Immature natural killer cell (primary cell): ENCODE data around the gene UBFD1. TPM values are rescaled to one million over a fixed set of nuclear protein-coding genes. Genes with fewer than 3 reads are reported as not detected.
A peak's percentile ranks its signal among the peaks of the same experiment; 100 is the strongest.
"Not testable (repeated sequence)": the region's sequence is repeated elsewhere in the genome, so short reads cannot be mapped to it uniquely, and the experiment has no call there.

Source experiments
- DNase-seq, 3 donors: peaks; one replicate each; pipeline ENCODE4 v3.0.0; 2022; ENCODE audit warnings: mixed read lengths in 1 of 3
- H3K27ac Mint-ChIP-seq, 6 donors: one replicate each; pipeline ENCODE4 v1.8.0; 2020; ENCODE audit warnings: mixed read lengths in 6 of 6, mild to moderate bottlenecking in 5 of 6, inconsistent platforms in 4 of 6, moderate library complexity in 3 of 6
- H3K27me3 Mint-ChIP-seq, 3 donors: one replicate each; pipeline ENCODE4 v1.8.0; 2020 to 2021; ENCODE audit warnings: low read depth in 3 of 3, mild to moderate bottlenecking in 3 of 3, mixed read lengths in 3 of 3, moderate library complexity in 3 of 3, inconsistent platforms in 1 of 3
- H3K36me3 Mint-ChIP-seq, 3 donors: one replicate each; pipeline ENCODE4 v1.8.0; 2020; ENCODE audit warnings: mixed read lengths in 3 of 3, inconsistent platforms in 2 of 3, mild to moderate bottlenecking in 2 of 3
- H3K4me1 Mint-ChIP-seq, 2 donors: one replicate each; pipeline ENCODE4 v1.8.0; 2020; ENCODE audit warnings: inconsistent platforms in 2 of 2, mild to moderate bottlenecking in 2 of 2, mixed read lengths in 2 of 2, moderate library complexity in 1 of 2
- H3K4me3 Mint-ChIP-seq, 5 donors: one replicate each; pipeline ENCODE4 v1.8.0; 2020; ENCODE audit warnings: mild to moderate bottlenecking in 5 of 5, mixed read lengths in 5 of 5, inconsistent platforms in 3 of 5, moderate library complexity in 3 of 5
- H3K9me3 Mint-ChIP-seq, 6 donors: one replicate each; pipeline ENCODE4 v1.8.0; 2020; ENCODE audit warnings: mild to moderate bottlenecking in 6 of 6, mixed read lengths in 6 of 6, inconsistent platforms in 4 of 6, moderate library complexity in 3 of 6
- polyA plus RNA-seq, 3 donors: library from polyadenylated mRNA; unstranded; fragments of 300-500 nt; fragmentation: Illumina TruSeq; gene quantifications; one replicate each; pipeline ENCODE4 v1.2.3, GENCODE V29; 2021

UBFD1 gene
- polyA plus RNA-seq, 3 donors from 2014 or later: 13.1 to 18.8 (median 14.2) TPM

GRCh38 chr16:23584186-23585076 lies 26.9 kb downstream of the UBFD1 start:
- H3K36me3 Mint-ChIP-seq: peaks cover 6 to 31% (median 20%) of the 10 kb centered on the region in 3 donors

GRCh38 chr16:23587726-23588125 lies 30.2 kb downstream of the UBFD1 start:
- Mint-ChIP-seq H3K27ac (no peak overlapping the region), H3K27me3 (peaks cover 0 to 4% (median 0%) of the 10 kb centered on the region in 3 donors), H3K36me3 (peaks cover 4 to 27% (median 8%) of the 10 kb centered on the region in 3 donors), H3K4me3 (no peak overlapping the region), H3K9me3 (no peaks in the 10 kb centered on the region), H3K4me1 (peaks cover 11 to 24% of the 10 kb centered on the region in 2 donors)
- no peak for DNase-seq

More at GRCh38 chr16:23584186-23585076, 26.9 kb downstream of the UBFD1 start:
- H3K4me3 Mint-ChIP-seq: no peak overlapping the region
- H3K9me3 Mint-ChIP-seq: no peaks in the 10 kb centered on the region
- H3K27me3 Mint-ChIP-seq: no peaks in the 10 kb centered on the region
- H3K4me1 Mint-ChIP-seq: peaks cover 3 to 4% of the 10 kb centered on the region in 2 donors
- DNase-seq: no peak
- H3K27ac Mint-ChIP-seq: no peak overlapping the region

GRCh38 chr16:23590181-23590580 lies 32.7 kb downstream of the UBFD1 start:
- Mint-ChIP-seq H3K9me3 (no peaks in the 10 kb centered on the region), H3K36me3 (peaks cover 0 to 18% (median 3%) of the 10 kb centered on the region in 3 donors), H3K27me3 (peaks cover 0 to 4% (median 0%) of the 10 kb centered on the region in 3 donors), H3K27ac (no peak overlapping the region), H3K4me1 (peaks cover 20 to 38% of the 10 kb centered on the region in 2 donors), H3K4me3 (no peak overlapping the region)
- DNase-seq: no peak

GRCh38 chr16:23594186-23594585 lies 36.7 kb downstream of the UBFD1 start:
- no peak overlapping the region for H3K4me3 Mint-ChIP-seq

GRCh38 chr16:23595246-23595950 lies 37.9 kb downstream of the UBFD1 start:
- no peak for DNase-seq
- Mint-ChIP-seq H3K4me3 (peak overlapping the region; percentile 73 to 87 (median 81)), H3K4me1 (peaks cover 25 to 36% of the 10 kb centered on the region in 2 donors), H3K36me3 (peaks cover 0 to 12% (median 0%) of the 10 kb centered on the region in 3 donors), H3K9me3 (no peaks in the 10 kb centered on the region), H3K27me3 (peaks cover 0 to 7% (median 0%) of the 10 kb centered on the region in 3 donors), H3K27ac (peak overlapping the region in 2 of 6 donors; percentile 43 to 64)

More at GRCh38 chr16:23594186-23594585, 36.7 kb downstream of the UBFD1 start:
- Mint-ChIP-seq H3K4me1 (peaks cover 27 to 40% of the 10 kb centered on the region in 2 donors), H3K27me3 (peaks cover 0 to 7% (median 0%) of the 10 kb centered on the region in 3 donors), H3K9me3 (no peaks in the 10 kb centered on the region), H3K36me3 (peaks cover 0 to 12% (median 2%) of the 10 kb centered on the region in 3 donors), H3K27ac (no peak overlapping the region)
- no peak for DNase-seq

- Mint-ChIP-seq H3K36me3 (peaks cover 0 to 12% (median 0%) of the 10 kb centered on the region in 3 donors), H3K9me3 (no peaks in the 10 kb centered on the region), H3K4me3 (peak within 1 kb of the TSS; percentile 78 to 87 (median 81)), H3K4me1 (peaks cover 24 to 32% of the 10 kb centered on the region in 2 donors), H3K27me3 (peaks cover 0 to 7% (median 0%) of the 10 kb centered on the region in 3 donors), H3K27ac (peak within 1 kb of the TSS in 5 of 6 donors; percentile 68 to 83 (median 77))
- peak; percentile 86 to 87 (median 86) for DNase-seq
These were observed 38.6 kb downstream of the UBFD1 start, which contains the start of gene NDUFAB1 for GRCh38 chr16:23595951-23596720. TSS of gene NDUFAB1 (minus strand) at chr16:23596316. CDS start at chr16:23596290, 26 bp downstream.

- Mint-ChIP-seq H3K4me1 (peaks cover 20 to 22% of the 10 kb centered on the region in 2 donors), H3K9me3 (no peaks in the 10 kb centered on the region)
- no peak for DNase-seq
These were observed 39.7 kb downstream of the UBFD1 start for GRCh38 chr16:23597003-23597756.

GRCh38 chr16:23607726-23608125 lies 50.2 kb downstream of the UBFD1 start:
- peak overlapping the region in 1 of 6 donors; percentile 40 for H3K27ac Mint-ChIP-seq
- no peaks in the 10 kb centered on the region for H3K4me1 Mint-ChIP-seq
- no peak for DNase-seq
- H3K9me3 Mint-ChIP-seq: no peaks in the 10 kb centered on the region
- H3K27me3 Mint-ChIP-seq: no peaks in the 10 kb centered on the region
- H3K36me3 Mint-ChIP-seq: peaks cover 5 to 23% (median 14%) of the 10 kb centered on the region in 3 donors
- no peak overlapping the region for H3K4me3 Mint-ChIP-seq

More at GRCh38 chr16:23597003-23597756, 39.7 kb downstream of the UBFD1 start:
- H3K27me3 Mint-ChIP-seq: peaks cover 0 to 8% (median 0%) of the 10 kb centered on the region in 3 donors
- H3K4me3 Mint-ChIP-seq: peak overlapping the region; percentile 36 to 58 (median 46)
- peak overlapping the region in 3 of 6 donors; percentile 33 to 73 (median 53) for H3K27ac Mint-ChIP-seq
- H3K36me3 Mint-ChIP-seq: peaks cover 0 to 5% (median 0%) of the 10 kb centered on the region in 3 donors

GRCh38 chr16:23608194-23608593 lies 50.7 kb downstream of the UBFD1 start:
- Mint-ChIP-seq H3K4me3 (no peak overlapping the region), H3K36me3 (peaks cover 3 to 21% (median 12%) of the 10 kb centered on the region in 3 donors), H3K27ac (peak overlapping the region in 1 of 6 donors; percentile 40), H3K9me3 (no peaks in the 10 kb centered on the region), H3K27me3 (no peaks in the 10 kb centered on the region), H3K4me1 (no peaks in the 10 kb centered on the region)
- DNase-seq: no peak

- Mint-ChIP-seq H3K27ac (no peak overlapping the region), H3K4me1 (no peaks in the 10 kb centered on the region), H3K27me3 (no peaks in the 10 kb centered on the region), H3K4me3 (no peak overlapping the region), H3K36me3 (peaks cover 0 to 17% (median 9%) of the 10 kb centered on the region in 3 donors), H3K9me3 (no peaks in the 10 kb centered on the region)
- DNase-seq: no peak
These were observed 52.4 kb downstream of the UBFD1 start for GRCh38 chr16:23609929-23610328.

GRCh38 chr16:23610905-23611304 lies 53.4 kb downstream of the UBFD1 start:
- peaks cover 2 to 19% (median 9%) of the 10 kb centered on the region in 3 donors for H3K36me3 Mint-ChIP-seq
- not testable (repeated sequence) for H3K27me3 Mint-ChIP-seq, DNase-seq, H3K4me1 Mint-ChIP-seq, H3K9me3 Mint-ChIP-seq, H3K27ac Mint-ChIP-seq, H3K4me3 Mint-ChIP-seq

- Mint-ChIP-seq H3K36me3 (peaks cover 6 to 22% (median 9%) of the 10 kb centered on the region in 3 donors), H3K9me3 (no peaks in the 10 kb centered on the region), H3K27me3 (no peaks in the 10 kb centered on the region), H3K4me1 (no peaks in the 10 kb centered on the region), H3K27ac (no peak overlapping the region), H3K4me3 (no peak overlapping the region)
- no peak for DNase-seq
These were observed 54.4 kb downstream of the UBFD1 start for GRCh38 chr16:23611936-23612335.
